ENCODE data around the gene STAT2. TPM values are rescaled to one million over a fixed set of nuclear protein-coding genes. Genes with fewer than 3 reads are reported as not detected.

Gene STAT2
- total and polyA plus RNA-seq, 9 of the 15 experiments (the other 6 are each of a cell fraction or from before 2014, with no cell fraction given), result 15.5 to 46.9 (median 40.1) TPM

- TF ChIP-seq TEAD2 (tag; IDR thresholded peaks at IDR 0.05) (peak; percentile 51; the same call in 1 of the 2 replicates), HDAC2 (IDR thresholded peaks at IDR 0.05) (no peak), CEBPZ (IDR thresholded peaks at IDR 0.05; ENCODE audit: borderline replicate concordance, low read depth, low read length) (no peak), CHD4 (IDR thresholded peaks at IDR 0.05; ENCODE audit: insufficient read depth, insufficient replicate concordance, low read depth, low read length, poor library complexity, severe bottlenecking) (no peak), PCBP2 (IDR thresholded peaks at IDR 0.05; ENCODE audit: low read depth, low read length, poor library complexity, severe bottlenecking) (no peak), ZNF785 (CRISPR knock-in tag; IDR thresholded peaks at IDR 0.05) (no peak), NFYB (IDR thresholded peaks at IDR 0.05; ENCODE audit: extremely low read depth, insufficient read length) (peak; percentile 48), TBL1XR1 (IDR thresholded peaks at IDR 0.05; ENCODE audit: low read length in 2 of 2) (peak; percentile 14 to 53; a peak in 3 of 4 replicates), RBM14 (IDR thresholded peaks at IDR 0.05; ENCODE audit: borderline replicate concordance, insufficient read depth, low read depth, low read length) (no peak), XRCC5 (IDR thresholded peaks at IDR 0.05; ENCODE audit: low read depth, low read length) (peak; percentile 81), MCM2 (IDR thresholded peaks at IDR 0.05; ENCODE audit: low read depth) (no peak), ZNF764 (CRISPR knock-in tag; IDR thresholded peaks at IDR 0.05; ENCODE audit: low read depth) (no peak; the same call in 1 of the 2 replicates), GTF3C2 (IDR thresholded peaks at IDR 0.05; ENCODE audit: borderline replicate concordance, extremely low read depth, insufficient read length) (no peak), NFE2L1 (tag; IDR thresholded peaks at IDR 0.05; ENCODE audit: borderline replicate concordance, low read depth) (no peak)
- TF ChIP-seq, protein P1, sequence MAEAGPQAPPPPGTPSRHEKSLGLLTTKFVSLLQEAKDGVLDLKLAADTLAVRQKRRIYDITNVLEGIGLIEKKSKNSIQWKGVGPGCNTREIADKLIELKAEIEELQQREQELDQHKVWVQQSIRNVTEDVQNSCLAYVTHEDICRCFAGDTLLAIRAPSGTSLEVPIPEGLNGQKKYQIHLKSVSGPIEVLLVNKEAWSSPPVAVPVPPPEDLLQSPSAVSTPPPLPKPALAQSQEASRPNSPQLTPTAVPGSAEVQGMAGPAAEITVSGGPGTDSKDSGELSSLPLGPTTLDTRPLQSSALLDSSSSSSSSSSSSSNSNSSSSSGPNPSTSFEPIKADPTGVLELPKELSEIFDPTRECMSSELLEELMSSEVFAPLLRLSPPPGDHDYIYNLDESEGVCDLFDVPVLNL (CRISPR knock-in tag; IDR thresholded peaks at IDR 0.05; ENCODE audit: low read depth), result no peak
- TF ChIP-seq, protein P2, sequence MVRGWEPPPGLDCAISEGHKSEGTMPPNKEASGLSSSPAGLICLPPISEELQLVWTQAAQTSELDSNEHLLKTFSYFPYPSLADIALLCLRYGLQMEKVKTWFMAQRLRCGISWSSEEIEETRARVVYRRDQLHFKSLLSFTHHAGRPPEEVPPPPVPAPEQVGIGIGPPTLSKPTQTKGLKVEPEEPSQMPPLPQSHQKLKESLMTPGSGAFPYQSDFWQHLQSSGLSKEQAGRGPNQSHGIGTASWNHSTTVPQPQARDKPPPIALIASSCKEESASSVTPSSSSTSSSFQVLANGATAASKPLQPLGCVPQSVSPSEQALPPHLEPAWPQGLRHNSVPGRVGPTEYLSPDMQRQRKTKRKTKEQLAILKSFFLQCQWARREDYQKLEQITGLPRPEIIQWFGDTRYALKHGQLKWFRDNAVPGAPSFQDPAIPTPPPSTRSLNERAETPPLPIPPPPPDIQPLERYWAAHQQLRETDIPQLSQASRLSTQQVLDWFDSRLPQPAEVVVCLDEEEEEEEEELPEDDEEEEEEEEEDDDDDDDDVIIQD (CRISPR knock-in tag; IDR thresholded peaks at IDR 0.05), result no peak
Observed at GRCh38 chr12:56359851-56360767, at the start of gene STAT2 (continued).

Data from K562 (cell line).